Stimulated activated CD8-positive, alpha-beta memory T cell treated with anti-CD3 and anti-CD28 coated beads, Interleukin-2, amount 100 ng/mL, for 1 hour (primary cell): ENCODE measurements around the gene EVI5.
"Not testable (repeated sequence)": the region's sequence is repeated elsewhere in the genome, so short reads cannot be mapped to it uniquely, and the experiment has no call there.

Experiments
- DNase-seq, 2 donors: peaks; one replicate each; pipeline ENCODE4 v3.0.0-alpha.2; 2020; ENCODE audit warnings: low read depth in 2 of 2

EVI5 gene

GRCh38 chr1:92748138-92748537 lies 36.8 kb downstream of the EVI5 start:
- DNase-seq, result no peak

- no peak for DNase-seq
These were observed 37.2 kb downstream of the EVI5 start for GRCh38 chr1:92747735-92748134.

GRCh38 chr1:92746255-92746654 lies 38.7 kb downstream of the EVI5 start:
- DNase-seq, result not testable (repeated sequence)

- DNase-seq, result no peak
These were observed 41.7 kb downstream of the EVI5 start for GRCh38 chr1:92743221-92743620.

GRCh38 chr1:92739669-92740524 lies 45.0 kb downstream of the EVI5 start:
- no peak for DNase-seq

- no peak for DNase-seq
These were observed 48.5 kb downstream of the EVI5 start for GRCh38 chr1:92736395-92736794.

GRCh38 chr1:92730476-92730875 lies 54.4 kb downstream of the EVI5 start:
- DNase-seq, result no peak

- no peak for DNase-seq
These were observed 56.2 kb downstream of the EVI5 start for GRCh38 chr1:92728697-92729096.

- not testable (repeated sequence) for DNase-seq
These were observed 61.2 kb downstream of the EVI5 start for GRCh38 chr1:92723713-92724112.

- no peak for DNase-seq
These were observed 63.0 kb downstream of the EVI5 start for GRCh38 chr1:92721886-92722285.

GRCh38 chr1:92721157-92721556 lies 63.8 kb downstream of the EVI5 start:
- DNase-seq, result not testable (repeated sequence)

- DNase-seq, result not testable (repeated sequence)
These were observed 69.4 kb downstream of the EVI5 start for GRCh38 chr1:92715476-92715951.

GRCh38 chr1:92713939-92714338 lies 71.0 kb downstream of the EVI5 start:
- no peak for DNase-seq

GRCh38 chr1:92711473-92712165 lies 73.3 kb downstream of the EVI5 start:
- DNase-seq, result no peak

GRCh38 chr1:92709738-92710137 lies 75.2 kb downstream of the EVI5 start:
- DNase-seq, result no peak

GRCh38 chr1:92708368-92708950 lies 76.4 kb downstream of the EVI5 start:
- no peak for DNase-seq

- no peak for DNase-seq
These were observed 77.2 kb downstream of the EVI5 start for GRCh38 chr1:92707709-92708108.

- no peak for DNase-seq
These were observed 77.6 kb downstream of the EVI5 start for GRCh38 chr1:92707292-92707691.

- DNase-seq, result no peak
These were observed 79.5 kb downstream of the EVI5 start for GRCh38 chr1:92705446-92705845.

GRCh38 chr1:92701147-92701546 lies 83.8 kb downstream of the EVI5 start:
- DNase-seq, result no peak

- DNase-seq, result no peak
These were observed 86.0 kb downstream of the EVI5 start for GRCh38 chr1:92698932-92699331.

- no peak for DNase-seq
These were observed 89.8 kb downstream of the EVI5 start for GRCh38 chr1:92695104-92695503.

- no peak for DNase-seq
These were observed 93.0 kb downstream of the EVI5 start for GRCh38 chr1:92691925-92692324.
